Measurements from ENCODE around the gene USP13. TPM values are rescaled to one million over a fixed set of nuclear protein-coding genes. Genes with fewer than 3 reads are reported as not detected.

Gene USP13
- total RNA-seq, 1 experiment from 2014 or later = 22.7 TPM

GRCh38 chr3:179671309-179671708 lies 18.5 kb downstream of the USP13 start (continued):
- no peak for TF ChIP-seq CTCF (IDR thresholded peaks at IDR 0.05 in 2 of 3, conservative IDR thresholded peaks at IDR 0.05 in 1 of 3; ENCODE audit: borderline replicate concordance in 1 of 3, insufficient read depth in 1 of 3, low read depth in 2 of 3, low read length in 2 of 3)
- TF ChIP-seq SP1 (IDR thresholded peaks at IDR 0.05; ENCODE audit: low read depth) = no peak
- TF ChIP-seq ELF1 (IDR thresholded peaks at IDR 0.05; ENCODE audit: borderline replicate concordance, low read depth) = no peak

GRCh38 chr3:179671747-179672242 lies 19.0 kb downstream of the USP13 start:
- H3K36me3 ChIP-seq (ENCODE audit: control insufficient read depth in 1 of 2, insufficient read depth in 2 of 2, low read length in 2 of 2) = no peaks in the 10 kb centered on the region
- no peaks in the 10 kb centered on the region for H3K9me3 ChIP-seq (ENCODE audit: control insufficient read depth in 1 of 2, insufficient read depth in 1 of 2, low read depth in 1 of 2, low read length in 2 of 2)
- H3K9ac ChIP-seq (ENCODE audit: low read length) = no peak overlapping the region
- TF ChIP-seq SRF (IDR thresholded peaks at IDR 0.05; ENCODE audit: low read depth) = no peak
- TF ChIP-seq FOSL1 (IDR thresholded peaks at IDR 0.05; ENCODE audit: low read depth) = no peak
- TF ChIP-seq ZFX (IDR thresholded peaks at IDR 0.05) = no peak
- TF ChIP-seq POLR2AphosphoS5 (IDR thresholded peaks at IDR 0.05; ENCODE audit: low read depth, low read length) = no peak
- H3K79me2 ChIP-seq (ENCODE audit: insufficient read depth, low read length) = peaks cover 88% of the 10 kb centered on the region
- intact Hi-C loops (cut with micrococcal nuclease) = no loop called here
- ChIA-PET RAD21 (ENCODE audit: low non-redundant PET in 1 of 2, low total read pairs in 2 of 2, uncharacterized antibody in 2 of 2, unreplicated experiment in 2 of 2) (no interaction called here), CTCF (interaction anchor here (1.2 kb wide), 1 partner anchor 11 kb away, joined by 3 read pairs; no protein-coding TSS in a partner anchor), POLR2A (no interaction called here)
- no peaks in the 10 kb centered on the region for H3K27me3 ChIP-seq (ENCODE audit: insufficient read depth, low read length)
- H3K4me2 ChIP-seq (ENCODE audit: low read length) = no peak overlapping the region
- no peak overlapping the region for H3K4me3 ChIP-seq (replicated peaks in 1 of 2; ENCODE audit: low read depth in 1 of 2, low read length in 2 of 2)
- H3K4me1 ChIP-seq (ENCODE audit: control insufficient read depth in 1 of 2, insufficient read depth in 2 of 2, low read length in 2 of 2) = peaks cover 11 to 33% of the 10 kb centered on the region in 2 experiments
- H3K27ac ChIP-seq (ENCODE audit: low read depth, low read length) = no peak overlapping the region
- BruUV-seq (replicated peaks) = no TSS peak
- no peak overlapping the region for H2AFZ ChIP-seq (ENCODE audit: low read depth, low read length, poor library complexity, severe bottlenecking)
- no peaks in the 10 kb centered on the region for H3K9me2 ChIP-seq (ENCODE audit: insufficient read depth)
- ATAC-seq = no peak
- no peak for DNase-seq (ENCODE audit: low read depth, low spot score)
- no peaks in the 10 kb centered on the region for H4K20me1 ChIP-seq (ENCODE audit: insufficient read depth)

Data from HCT116 (cell line).